NCI-H510A (cell line): ENCODE results near the gene PCDHGB4.
"Not testable (repeated sequence)": the region's sequence is repeated elsewhere in the genome, so short reads cannot be mapped to it uniquely, and the experiment has no call there.

Experiments used
- DNase-seq: peaks from one replicate; lab custom pipeline; 2025; lab: John Stamatoyannopoulos, UW

PCDHGB4 gene

GRCh38 chr5:141398608-141399007 lies 11.1 kb downstream of the PCDHGB4 start:
- no peak for DNase-seq

GRCh38 chr5:141399555-141400258 lies 12.2 kb downstream of the PCDHGB4 start:
- no peak for DNase-seq

GRCh38 chr5:141402553-141403243 lies 15.2 kb downstream of the PCDHGB4 start, which contains the start of gene PCDHGA9:
Gene PCDHGA9 (plus strand): TSS chr5:141402778. CDS start chr5:141402953, 175 bp downstream.
- DNase-seq: no peak

- no peak for DNase-seq
These were observed 15.9 kb downstream of the PCDHGB4 start for GRCh38 chr5:141403387-141403786.

GRCh38 chr5:141407790-141408505 lies 20.4 kb downstream of the PCDHGB4 start, which contains the start of gene PCDHGB6:
Gene PCDHGB6 (plus strand): TSS chr5:141408021. CDS start chr5:141408203, 182 bp downstream.
- DNase-seq: not testable (repeated sequence)

- no peak for DNase-seq
These were observed 22.3 kb downstream of the PCDHGB4 start for GRCh38 chr5:141409598-141410306.

- DNase-seq: no peak
These were observed 24.1 kb downstream of the PCDHGB4 start for GRCh38 chr5:141411575-141411974.

- no peak for DNase-seq
These were observed 25.5 kb downstream of the PCDHGB4 start, which contains the start of gene PCDHGA10 for GRCh38 chr5:141412854-141413539. Gene PCDHGA10 (plus strand): TSS chr5:141412987. CDS start chr5:141413176, 189 bp downstream.

GRCh38 chr5:141413540-141414069 lies 26.1 kb downstream of the PCDHGB4 start:
- no peak for DNase-seq

GRCh38 chr5:141414548-141415274 lies 27.2 kb downstream of the PCDHGB4 start:
- DNase-seq: not testable (repeated sequence)

- not testable (repeated sequence) for DNase-seq
These were observed 27.7 kb downstream of the PCDHGB4 start for GRCh38 chr5:141415275-141415618.

GRCh38 chr5:141417494-141418172 lies 30.1 kb downstream of the PCDHGB4 start, which contains the start of gene PCDHGB7:
Gene PCDHGB7 (plus strand): TSS chr5:141417677. CDS start chr5:141417860, 183 bp downstream.
- not testable (repeated sequence) for DNase-seq

- DNase-seq: no peak
These were observed 31.8 kb downstream of the PCDHGB4 start for GRCh38 chr5:141419074-141419880.

GRCh38 chr5:141420855-141421488 lies 33.5 kb downstream of the PCDHGB4 start, which contains the start of gene PCDHGA11:
Gene PCDHGA11 (plus strand): TSS chr5:141421051. CDS start chr5:141421228, 177 bp downstream.
- no peak for DNase-seq

- no peak for DNase-seq
These were observed 34.0 kb downstream of the PCDHGB4 start for GRCh38 chr5:141421489-141421855.

GRCh38 chr5:141422742-141423291 lies 35.3 kb downstream of the PCDHGB4 start:
- no peak for DNase-seq

- no peak for DNase-seq
These were observed 40.4 kb downstream of the PCDHGB4 start for GRCh38 chr5:141427783-141428426.
